ENCODE results near the gene ZBTB3.
"Not testable (repeated sequence)": the region's sequence is repeated elsewhere in the genome, so short reads cannot be mapped to it uniquely, and the experiment has no call there.

The ZBTB3 gene

DNA sequence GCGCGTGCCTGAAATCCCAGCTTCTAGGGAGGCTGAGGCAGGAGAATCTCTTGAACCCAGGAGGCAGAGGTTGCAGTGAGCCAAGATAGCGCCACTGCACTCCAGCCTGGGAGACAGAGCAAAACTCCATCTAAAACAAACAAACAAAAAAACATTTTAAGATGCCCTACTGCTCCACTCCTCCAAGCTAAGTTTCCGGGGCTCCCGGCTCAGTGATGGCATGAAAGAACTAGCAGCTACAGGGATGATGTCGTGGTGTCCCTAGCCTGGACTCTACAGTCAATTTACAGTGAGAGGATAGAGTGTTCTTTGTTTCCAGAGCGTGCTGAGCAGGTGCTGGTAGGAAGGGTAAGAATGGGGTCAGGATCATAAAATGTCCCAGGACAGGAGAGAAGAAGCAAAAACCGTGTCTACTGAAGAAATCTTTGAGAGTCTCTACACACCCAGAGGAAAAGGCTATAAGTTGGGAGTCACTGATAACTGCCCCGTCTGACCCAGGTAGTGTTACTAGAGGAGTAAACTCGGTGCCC, 1.2 kb upstream of the ZBTB3 start:
- Histone ChIP-seq H3K27me3 (ENCODE audit: control insufficient read depth, insufficient read depth, low read length) (no peaks in the 10 kb centered on the region), H3K9me3 (ENCODE audit: control insufficient read depth, insufficient read depth, low read depth, low read length) (no peaks in the 10 kb centered on the region), H3K36me3 (ENCODE audit: control insufficient read depth, insufficient read depth, low read length) (peaks cover 17% of the 10 kb centered on the region), H3K27ac (ENCODE audit: low read depth, low read length) (no peak overlapping the region), H3K4me3 (ENCODE audit: low read depth, low read length) (no peak overlapping the region), H3K4me1 (ENCODE audit: control insufficient read depth, insufficient read depth, low read length) (peaks cover 14% of the 10 kb centered on the region; the same call in 1 of the 2 replicates), H3K9ac (ENCODE audit: low read length) (no peak overlapping the region)

DNA sequence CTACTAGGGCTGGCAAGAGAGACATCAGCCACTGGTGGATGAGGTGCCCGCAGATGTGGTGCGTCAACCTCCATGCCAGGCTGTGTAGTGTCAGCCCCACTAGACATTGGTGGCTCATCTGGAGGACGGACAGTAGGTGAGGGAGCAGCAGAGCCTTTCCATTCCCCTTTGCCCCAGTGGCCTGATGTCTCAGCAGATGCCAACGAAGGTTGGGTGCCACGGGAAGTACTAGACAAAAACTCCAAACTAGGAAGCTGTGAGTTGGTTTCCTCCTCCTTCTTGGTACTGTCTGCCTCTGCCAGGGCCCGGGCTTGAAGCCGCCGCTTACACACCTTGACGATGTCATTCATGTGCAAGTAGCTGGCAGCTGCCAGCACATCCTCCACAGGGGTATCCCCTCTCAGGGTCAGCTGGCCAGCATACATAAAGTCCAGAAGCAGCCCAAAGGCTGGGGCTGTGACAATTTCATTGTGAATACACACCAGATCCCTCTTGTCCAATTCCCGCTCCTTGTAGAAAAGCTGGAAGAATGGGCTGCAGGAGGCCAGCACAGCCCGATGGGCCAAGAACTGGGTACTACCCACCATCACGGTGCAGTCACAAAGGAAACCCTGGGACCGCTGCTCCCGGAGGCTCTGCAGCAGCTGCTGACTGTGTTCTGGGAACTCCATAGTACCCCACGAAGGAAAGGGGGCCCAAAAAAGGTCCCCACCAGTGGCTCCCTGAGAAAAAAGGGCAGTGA, 795 bp downstream of the ZBTB3 start:
- H3K27ac ChIP-seq (ENCODE audit: low read depth, low read length): peak overlapping the region; percentile 8; the same call in 1 of the 2 replicates
- H3K9ac ChIP-seq (ENCODE audit: low read length): no peak overlapping the region
- H3K4me3 ChIP-seq (ENCODE audit: low read depth, low read length): peak overlapping the region; percentile 89

DNA sequence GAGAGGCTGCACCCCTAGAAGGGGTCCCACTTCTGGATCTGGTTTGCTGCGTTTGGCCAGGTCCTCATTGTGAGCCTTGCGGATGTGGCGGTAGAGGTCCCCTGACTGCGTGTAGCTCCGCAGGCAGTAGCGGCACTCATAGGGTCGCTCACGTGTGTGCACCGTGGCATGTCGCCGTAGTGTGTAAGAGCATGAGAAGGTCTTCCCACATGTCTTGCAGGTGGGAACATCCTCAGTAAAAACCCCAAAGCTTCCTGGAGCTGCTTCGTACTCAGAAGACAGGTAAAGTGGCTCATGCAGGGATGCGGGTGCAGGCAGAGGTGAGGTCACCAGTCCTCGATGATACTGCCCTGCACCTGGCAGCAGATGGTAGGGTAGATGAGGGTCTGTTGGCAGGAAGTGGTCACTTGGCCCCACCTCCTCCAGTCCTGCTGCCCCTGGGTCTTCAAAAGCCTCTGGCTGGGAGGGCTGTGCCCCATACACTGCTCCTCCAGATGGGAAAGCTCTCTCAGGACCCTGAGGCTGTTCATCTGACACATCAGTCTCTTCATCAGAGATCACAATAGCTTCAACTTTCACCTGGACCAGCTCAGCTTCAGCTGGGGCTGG, 1.7 kb downstream of the ZBTB3 start:
- no peaks in the 10 kb centered on the region for H3K9me3 ChIP-seq (ENCODE audit: control insufficient read depth, insufficient read depth, low read depth, low read length)
- no peak overlapping the region for H3K4me3 ChIP-seq (ENCODE audit: low read depth, low read length)
- peaks cover 28% of the 10 kb centered on the region for H3K36me3 ChIP-seq (ENCODE audit: control insufficient read depth, insufficient read depth, low read length)
- H3K4me1 ChIP-seq (ENCODE audit: control insufficient read depth, insufficient read depth, low read length): peaks cover 9% of the 10 kb centered on the region; the same call in 1 of the 2 replicates
- no peak overlapping the region for H3K27ac ChIP-seq (ENCODE audit: low read depth, low read length)
- H3K9ac ChIP-seq (ENCODE audit: low read length): no peak overlapping the region
- H3K27me3 ChIP-seq (ENCODE audit: control insufficient read depth, insufficient read depth, low read length): no peaks in the 10 kb centered on the region

More for the DNA sequence above, 795 bp downstream of the ZBTB3 start:
- Histone ChIP-seq H3K36me3 (ENCODE audit: control insufficient read depth, insufficient read depth, low read length) (peaks cover 28% of the 10 kb centered on the region), H3K9me3 (ENCODE audit: control insufficient read depth, insufficient read depth, low read depth, low read length) (no peaks in the 10 kb centered on the region), H3K27me3 (ENCODE audit: control insufficient read depth, insufficient read depth, low read length) (no peaks in the 10 kb centered on the region), H3K4me1 (ENCODE audit: control insufficient read depth, insufficient read depth, low read length) (peaks cover 11% of the 10 kb centered on the region; the same call in 1 of the 2 replicates)

DNA sequence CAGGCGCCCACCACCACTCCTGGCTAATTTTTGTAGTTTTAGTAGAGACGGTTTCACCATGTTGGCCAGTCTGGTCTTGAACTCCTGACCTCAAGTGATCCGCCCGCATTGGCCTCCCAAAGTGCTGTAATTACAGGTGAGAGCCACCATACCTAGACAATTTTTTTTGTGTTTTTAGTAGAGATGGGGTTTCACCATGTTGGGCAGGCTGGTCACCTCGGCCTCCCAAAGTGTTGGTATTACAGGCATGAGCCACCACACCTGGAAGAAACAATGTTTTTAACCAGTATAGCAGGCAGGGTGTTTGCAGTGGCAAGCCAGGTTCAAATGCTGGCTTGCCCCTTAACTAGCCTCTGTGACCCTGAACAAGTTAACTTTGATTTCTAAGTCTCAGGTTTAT, 4.0 kb downstream of the ZBTB3 start:
- peaks cover 28% of the 10 kb centered on the region for H3K36me3 ChIP-seq (ENCODE audit: control insufficient read depth, insufficient read depth, low read length)
- not testable (repeated sequence) for H3K27me3 ChIP-seq (ENCODE audit: control insufficient read depth, insufficient read depth, low read length); H3K4me1 ChIP-seq (ENCODE audit: control insufficient read depth, insufficient read depth, low read length); H3K9ac ChIP-seq (ENCODE audit: low read length); H3K27ac ChIP-seq (ENCODE audit: low read depth, low read length); H3K9me3 ChIP-seq (ENCODE audit: control insufficient read depth, insufficient read depth, low read depth, low read length); H3K4me3 ChIP-seq (ENCODE audit: low read depth, low read length)

DNA sequence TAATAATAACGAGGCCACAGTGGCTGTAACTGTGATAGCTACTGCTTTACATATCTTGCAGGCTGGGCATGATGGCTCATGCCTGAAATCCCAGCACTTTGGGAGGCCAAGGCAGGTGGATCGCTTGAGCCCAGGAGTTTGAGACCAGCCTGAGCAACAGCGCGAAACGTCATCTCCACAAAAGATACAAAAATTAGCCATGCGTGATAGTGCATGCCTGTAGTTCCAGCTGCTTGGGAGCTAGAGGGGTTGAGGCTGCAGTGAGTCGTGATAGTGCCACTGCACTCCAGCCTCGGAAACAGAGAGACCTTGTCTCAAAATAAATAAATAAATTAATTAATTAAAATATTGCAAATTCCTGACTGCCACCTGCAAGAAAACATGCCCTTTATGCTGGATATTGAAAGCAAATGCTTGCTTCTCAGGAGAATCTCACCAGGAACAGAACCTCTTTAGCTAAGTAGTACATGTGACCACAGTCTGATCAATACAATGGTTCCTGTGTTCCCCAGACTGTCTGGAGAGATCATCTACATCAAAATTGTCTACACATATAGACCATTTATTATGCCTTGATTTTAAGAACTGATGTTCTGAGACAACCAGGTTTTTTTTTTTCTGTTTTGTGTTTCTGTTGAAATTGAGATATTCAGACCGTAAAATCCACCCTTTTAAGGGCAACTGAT, 6.3 kb downstream of the ZBTB3 start:
- H3K36me3 ChIP-seq (ENCODE audit: control insufficient read depth, insufficient read depth, low read length): peaks cover 20% of the 10 kb centered on the region
- H3K27me3 ChIP-seq (ENCODE audit: control insufficient read depth, insufficient read depth, low read length): no peaks in the 10 kb centered on the region
- H3K9ac ChIP-seq (ENCODE audit: low read length): no peak overlapping the region
- H3K9me3 ChIP-seq (ENCODE audit: control insufficient read depth, insufficient read depth, low read depth, low read length): no peaks in the 10 kb centered on the region
- no peak overlapping the region for H3K4me3 ChIP-seq (ENCODE audit: low read depth, low read length)
- H3K27ac ChIP-seq (ENCODE audit: low read depth, low read length): no peak overlapping the region
- no peaks in the 10 kb centered on the region for H3K4me1 ChIP-seq (ENCODE audit: control insufficient read depth, insufficient read depth, low read length)

DNA sequence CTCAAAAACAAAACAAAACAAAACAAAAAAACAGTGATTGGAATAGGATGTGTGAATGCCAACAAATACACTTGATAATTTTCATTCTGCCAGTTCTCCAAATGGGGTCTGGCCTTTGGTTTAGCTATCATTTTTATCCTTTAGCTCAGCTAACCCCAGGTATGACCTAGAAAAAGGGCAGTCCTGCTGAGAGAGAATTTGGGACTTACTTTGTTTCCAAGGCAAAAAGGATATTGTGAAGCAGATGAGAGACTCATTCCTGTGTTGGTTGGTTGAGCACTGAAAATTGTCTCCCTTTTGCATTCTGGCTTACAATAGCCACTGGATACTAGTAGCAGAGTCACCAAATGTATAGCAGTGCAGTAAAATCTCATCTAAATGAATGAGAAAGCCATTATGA, 16.8 kb downstream of the ZBTB3 start:
- Histone ChIP-seq H3K9me3 (ENCODE audit: control insufficient read depth, insufficient read depth, low read depth, low read length) (no peaks in the 10 kb centered on the region), H3K4me3 (ENCODE audit: low read depth, low read length) (no peak overlapping the region), H3K27ac (ENCODE audit: low read depth, low read length) (no peak overlapping the region), H3K36me3 (ENCODE audit: control insufficient read depth, insufficient read depth, low read length) (peaks cover 46% of the 10 kb centered on the region), H3K9ac (ENCODE audit: low read length) (no peak overlapping the region), H3K4me1 (ENCODE audit: control insufficient read depth, insufficient read depth, low read length) (no peaks in the 10 kb centered on the region), H3K27me3 (ENCODE audit: control insufficient read depth, insufficient read depth, low read length) (no peaks in the 10 kb centered on the region)

DNA sequence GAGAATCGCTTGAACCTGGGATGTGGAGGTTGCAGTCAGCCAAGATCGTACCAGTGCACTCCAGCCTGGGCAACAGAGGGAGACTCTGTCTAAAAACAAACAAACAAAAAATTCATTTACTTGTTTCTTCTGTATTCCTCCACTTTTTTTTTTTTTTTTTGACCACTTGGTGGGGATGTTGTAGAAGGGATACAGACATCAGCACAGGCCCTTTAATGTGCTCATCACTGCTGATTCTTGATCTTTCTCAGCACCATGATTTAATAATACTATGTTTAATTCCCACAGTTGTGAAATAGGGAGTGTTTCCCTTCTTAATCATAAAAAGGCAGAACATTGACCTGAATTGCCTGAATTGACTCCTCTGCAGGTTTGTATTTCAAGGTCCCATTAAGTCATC, 21.1 kb downstream of the ZBTB3 start:
- peaks cover 2% of the 10 kb centered on the region; the same call in 1 of the 2 replicates for H3K4me1 ChIP-seq (ENCODE audit: control insufficient read depth, insufficient read depth, low read length)
- H3K27me3 ChIP-seq (ENCODE audit: control insufficient read depth, insufficient read depth, low read length): no peaks in the 10 kb centered on the region
- H3K4me3 ChIP-seq (ENCODE audit: low read depth, low read length): no peak overlapping the region
- H3K27ac ChIP-seq (ENCODE audit: low read depth, low read length): no peak overlapping the region
- no peaks in the 10 kb centered on the region for H3K9me3 ChIP-seq (ENCODE audit: control insufficient read depth, insufficient read depth, low read depth, low read length)
- peaks cover 31% of the 10 kb centered on the region for H3K36me3 ChIP-seq (ENCODE audit: control insufficient read depth, insufficient read depth, low read length)
- no peak overlapping the region for H3K9ac ChIP-seq (ENCODE audit: low read length)

DNA sequence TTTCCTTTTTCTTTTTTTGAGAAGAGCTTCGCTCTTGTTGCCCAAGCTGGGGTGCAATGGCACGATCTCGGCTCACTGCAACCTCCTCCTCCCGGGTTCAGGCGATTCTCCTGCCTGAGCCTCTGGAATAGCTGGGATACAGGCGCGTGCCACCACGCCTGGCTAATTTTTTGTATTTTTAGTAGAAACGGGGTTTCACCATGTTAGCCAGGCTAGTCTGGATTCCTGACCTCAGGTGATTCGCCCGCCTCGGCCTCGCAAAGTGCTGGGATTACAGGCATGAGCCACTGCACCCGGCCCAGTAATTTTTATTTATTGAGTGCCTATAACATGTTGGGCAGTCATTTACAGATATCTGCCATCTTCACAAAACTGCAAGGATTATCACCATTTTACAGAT, 23.9 kb downstream of the ZBTB3 start:
- H3K27me3 ChIP-seq (ENCODE audit: control insufficient read depth, insufficient read depth, low read length); H3K27ac ChIP-seq (ENCODE audit: low read depth, low read length): not testable (repeated sequence)

DNA sequence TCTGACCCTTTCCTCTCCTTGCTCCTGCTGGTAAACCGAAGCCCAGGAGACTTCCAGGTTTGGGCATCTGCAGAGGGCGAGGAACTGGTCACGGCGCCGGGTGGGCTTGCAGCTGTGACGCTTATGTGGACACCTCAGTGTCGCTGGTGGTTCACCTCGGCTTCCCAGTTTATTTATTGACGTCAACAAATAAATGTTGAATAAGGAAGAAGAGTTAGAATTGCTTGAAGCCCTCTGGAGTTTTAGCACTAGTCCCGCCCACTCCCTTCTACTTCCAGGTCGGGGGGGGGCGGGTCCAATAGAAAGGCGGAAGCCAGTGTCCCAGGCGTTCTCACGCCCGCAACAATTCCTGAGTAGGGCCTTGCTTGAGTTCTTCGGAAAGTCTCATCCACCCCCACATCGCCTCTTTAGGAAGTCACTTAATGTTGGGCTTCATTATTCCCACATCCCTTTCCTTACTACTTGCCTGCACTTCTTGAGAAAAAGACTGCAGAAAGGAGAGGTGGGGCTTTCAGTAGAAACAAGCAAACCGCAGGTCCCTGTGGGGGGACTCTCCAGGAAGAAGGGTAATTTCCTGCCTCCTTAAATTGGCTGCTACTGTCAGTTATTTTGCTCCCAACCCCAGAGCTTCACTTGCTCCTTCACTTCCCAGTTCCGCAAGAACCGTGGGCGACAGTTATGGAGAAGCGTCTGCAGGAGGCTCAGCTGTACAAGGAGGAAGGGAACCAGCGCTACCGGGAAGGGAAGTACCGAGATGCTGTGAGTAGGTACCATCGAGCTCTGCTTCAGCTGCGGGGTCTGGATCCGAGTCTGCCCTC, 25.6 kb downstream of the ZBTB3 start, which contains the start of gene TTC9C:
TTC9C (plus strand) TSS at position 316 of the 818 bp plus-strand sequence; CDS start at position 679, 363 bp downstream.
- Histone ChIP-seq H3K4me1 (ENCODE audit: control insufficient read depth, insufficient read depth, low read length) (peaks cover 7% of the 10 kb centered on the region; the same call in 1 of the 2 replicates), H3K27me3 (ENCODE audit: control insufficient read depth, insufficient read depth, low read length) (no peaks in the 10 kb centered on the region), H3K9ac (ENCODE audit: low read length) (peak within 1 kb of the TSS; percentile 90), H3K9me3 (ENCODE audit: control insufficient read depth, insufficient read depth, low read depth, low read length) (no peaks in the 10 kb centered on the region), H3K27ac (ENCODE audit: low read depth, low read length) (peak within 1 kb of the TSS; percentile 89), H3K36me3 (ENCODE audit: control insufficient read depth, insufficient read depth, low read length) (peaks cover 30% of the 10 kb centered on the region), H3K4me3 (ENCODE audit: low read depth, low read length) (peak within 1 kb of the TSS; percentile 89)

More for the DNA sequence above, 23.9 kb downstream of the ZBTB3 start:
- Histone ChIP-seq H3K4me3 (ENCODE audit: low read depth, low read length) (peak overlapping the region; percentile 89), H3K36me3 (ENCODE audit: control insufficient read depth, insufficient read depth, low read length) (peaks cover 24% of the 10 kb centered on the region)
- H3K9me3 ChIP-seq (ENCODE audit: control insufficient read depth, insufficient read depth, low read depth, low read length); H3K9ac ChIP-seq (ENCODE audit: low read length); H3K4me1 ChIP-seq (ENCODE audit: control insufficient read depth, insufficient read depth, low read length): not testable (repeated sequence)

DNA sequence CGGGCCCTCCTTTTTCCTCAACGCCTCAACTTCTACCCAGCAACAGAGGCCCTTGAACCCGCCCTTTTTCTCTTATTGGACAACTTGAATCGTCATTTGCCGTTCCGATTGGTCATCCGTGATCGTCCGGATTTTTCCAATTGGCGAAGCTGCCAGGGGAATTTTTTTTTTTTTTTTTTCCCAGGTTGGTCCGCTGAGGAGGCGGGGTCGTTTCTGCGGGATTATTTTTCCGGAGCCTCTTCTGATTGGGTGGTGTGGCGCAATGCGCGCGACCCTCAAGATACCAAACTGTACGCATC, 26.1 kb downstream of the ZBTB3 start:
- peaks cover 30% of the 10 kb centered on the region for H3K36me3 ChIP-seq (ENCODE audit: control insufficient read depth, insufficient read depth, low read length)
- H3K9me3 ChIP-seq (ENCODE audit: control insufficient read depth, insufficient read depth, low read depth, low read length): no peaks in the 10 kb centered on the region
- no peaks in the 10 kb centered on the region for H3K27me3 ChIP-seq (ENCODE audit: control insufficient read depth, insufficient read depth, low read length)
- peak overlapping the region; percentile 89 for H3K27ac ChIP-seq (ENCODE audit: low read depth, low read length)
- peaks cover 7% of the 10 kb centered on the region; the same call in 1 of the 2 replicates for H3K4me1 ChIP-seq (ENCODE audit: control insufficient read depth, insufficient read depth, low read length)
- H3K4me3 ChIP-seq (ENCODE audit: low read depth, low read length): peak overlapping the region; percentile 89
- peak overlapping the region; percentile 90 for H3K9ac ChIP-seq (ENCODE audit: low read length)

Data from HUES6 (cell line).